Pancreas (tissue), 10 donors: Measurements from ENCODE around the gene DERL3. TPM values are rescaled to one million over a fixed set of nuclear protein-coding genes. Genes with fewer than 3 reads are reported as not detected.
A peak's percentile ranks its signal among the peaks of the same experiment; 100 is the strongest.

Experiments used
- ATAC-seq, 4 donors: fragments of 200-7000 bp; cut with Tn5 transposase; one replicate each; pipeline versions ENCODE4 v1.8.0 to v1.9.1; 2020; ENCODE audit warnings: mild to moderate bottlenecking in 4 of 4, moderate library complexity in 4 of 4
- DNase-seq, 6 donors: peaks; one replicate each; pipeline ENCODE4 v3.0.0-alpha.2; 2020
- FAIRE-seq: peaks from 2 replicates; lab custom pipeline; 2012; peaks lifted over from hg19 to GRCh38; lab: Jason Lieb, UNC
- H3K27ac ChIP-seq, 4 donors: fragments of 200-600 bp; sonication (generic); 1 replicate in 3 of 4; 2 replicates in 1 of 4; pipeline versions ENCODE4 v1.5.0 to v1.8.0; 2020
- H3K27me3 ChIP-seq, 4 donors: fragments of 200-600 bp; one replicate each; pipeline ENCODE4 v1.8.0; 2021
- H3K36me3 ChIP-seq, 3 donors: fragments of 200-600 bp; sonication (generic) in 1 of 3; one replicate each; pipeline versions ENCODE4 v1.5.0 to v1.8.0; 2020 to 2021
- H3K4me1 ChIP-seq, 3 donors: fragments of 200-600 bp; one replicate each; pipeline ENCODE4 v1.8.0; 2021
- H3K4me3 ChIP-seq, 4 donors: fragments of 200-600 bp; sonication (generic) in 2 of 4; one replicate each; pipeline versions ENCODE4 v1.5.0 to v1.8.0; 2020 to 2021
- H3K9me3 ChIP-seq, 4 donors: fragments of 200-600 bp; one replicate each; pipeline ENCODE4 v1.8.0; 2021
- CTCF ChIP-seq, 4 donors: fragments of 200-600 bp; sonication (generic) in 3 of 4; IDR thresholded peaks; one replicate each; pipeline versions ENCODE4 v1.5.0 to v1.8.0; 2021; ENCODE audit warnings: antibody characterized with exemption in 4 of 4
- WGBS, 2 donors: extraction: QIAGEN DNeasy Blood & Tissue Kit; methylation state at CpG; one replicate each; pipeline ENCODE4 v1.1.7; 2013; 5-methylcytosine and 5-hydroxymethylcytosine counted together
- intact Hi-C, 3 donors: fragments of 100-400 bp; cut with DNase I; formaldehyde crosslinking; loops; one replicate each; pipeline versions ENCODE4 v1.11.1 to v1.14.2; 2022
- polyA plus RNA-seq, 2 donors: library from polyadenylated mRNA; stranded (reverse); fragments of 200-250 nt; gene quantifications; one replicate each; pipeline ENCODE4 v1.2.3, GENCODE V29; 2013
- total RNA-seq, 6 donors: library from RNA; stranded (reverse); fragmentation: NEBNext Ultra II Directional in 4 of 6; extraction: Animal tissue kit (Norgen Biotek cat#: 25700) in 4 of 6; gene quantifications; one replicate each; pipeline versions ENCODE4 v1.2.1 to v1.2.4, GENCODE V29; 2021 to 2023
- donor health status: healthy with polysubstance abuse.
- donor health status: DM: no; HTN: no; CAD: no; lungs with moderate emphysema.
- donor health status: DM: no; HTN: no; CAD: no.
- donor health status: control.
- donor health status: control.
- donor health status: Bipolar disorder and iron deficiency.
- donor health status: DM: yes; HTN: yes; CAD: no.
- donor health status: DM: no; HTN: no; CAD: no.
- donor health status: DM: no; HTN: no; CAD: no.
- donor health status: DM: yes; HTN: yes; CAD: no.

The DERL3 gene
- total and polyA plus RNA-seq, 8 donors: 13.0 to 26.5 (median 19.6) TPM

- no peak for TF ChIP-seq CTCF (IDR thresholded peaks at IDR 0.05)
- WGBS, 2 donors: 3 to 4% methylated on average over 54 to 56 of the region's 58 CpGs
- no peak for FAIRE-seq
- Histone ChIP-seq H3K9me3 (no peaks in the 10 kb centered on the region), H3K4me1 (peaks cover 0 to 4% (median 0%) of the 10 kb centered on the region in 3 donors), H3K4me3 (peak overlapping the region; percentile 52 to 79 (median 64)), H3K36me3 (no peaks in the 10 kb centered on the region), H3K27me3 (no peaks in the 10 kb centered on the region), H3K27ac (peak overlapping the region; percentile 79 to 88 (median 85))
- peak in 5 of 6 donors; percentile 51 to 80 (median 59) for DNase-seq
- intact Hi-C loops: no loop called here
- peak; percentile 25 to 56 (median 54) for ATAC-seq
Observed at GRCh38 chr22:23856721-23857605, 18.2 kb upstream of the DERL3 start.

DNA sequence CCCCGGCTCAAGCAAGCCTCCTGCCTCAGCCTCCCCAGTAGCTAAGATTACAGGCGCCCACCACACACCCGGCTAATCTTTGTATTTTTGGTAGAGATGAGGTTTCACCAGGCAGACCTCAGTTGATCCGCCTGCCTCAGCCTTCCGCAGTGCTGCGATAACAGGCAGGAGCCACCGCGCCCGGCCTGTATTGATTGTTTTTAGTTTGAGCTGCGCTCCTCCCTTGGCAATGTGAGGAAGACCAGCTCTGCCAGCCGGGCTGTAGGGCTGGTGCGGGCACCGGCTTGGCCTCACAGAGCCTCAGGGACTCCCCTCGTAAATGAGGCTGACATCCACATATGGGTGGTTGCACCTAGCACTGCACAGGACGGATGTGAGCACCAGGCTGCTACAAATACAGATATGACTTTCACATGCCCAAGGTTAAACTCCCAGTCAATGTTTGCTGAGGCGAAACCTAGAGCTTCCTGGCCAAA is 11.4 kb upstream of the DERL3 start:
- no peak for FAIRE-seq
- Histone ChIP-seq H3K36me3 (no peaks in the 10 kb centered on the region), H3K9me3 (no peaks in the 10 kb centered on the region), H3K4me1 (peaks cover 0 to 5% (median 5%) of the 10 kb centered on the region in 3 donors), H3K27ac (no peak overlapping the region), H3K27me3 (no peaks in the 10 kb centered on the region), H3K4me3 (peak overlapping the region in 2 of 4 donors; percentile 18 to 34)
- DNase-seq: peak in 4 of 6 donors; percentile 61 to 83 (median 66)
- TF ChIP-seq CTCF (IDR thresholded peaks at IDR 0.05): no peak
- 9 to 14% methylated on average over 16 of the region's 16 CpGs for WGBS, 2 donors
- intact Hi-C loops: no loop called here
- ATAC-seq: peak; percentile 64 to 79 (median 71)

DNA sequence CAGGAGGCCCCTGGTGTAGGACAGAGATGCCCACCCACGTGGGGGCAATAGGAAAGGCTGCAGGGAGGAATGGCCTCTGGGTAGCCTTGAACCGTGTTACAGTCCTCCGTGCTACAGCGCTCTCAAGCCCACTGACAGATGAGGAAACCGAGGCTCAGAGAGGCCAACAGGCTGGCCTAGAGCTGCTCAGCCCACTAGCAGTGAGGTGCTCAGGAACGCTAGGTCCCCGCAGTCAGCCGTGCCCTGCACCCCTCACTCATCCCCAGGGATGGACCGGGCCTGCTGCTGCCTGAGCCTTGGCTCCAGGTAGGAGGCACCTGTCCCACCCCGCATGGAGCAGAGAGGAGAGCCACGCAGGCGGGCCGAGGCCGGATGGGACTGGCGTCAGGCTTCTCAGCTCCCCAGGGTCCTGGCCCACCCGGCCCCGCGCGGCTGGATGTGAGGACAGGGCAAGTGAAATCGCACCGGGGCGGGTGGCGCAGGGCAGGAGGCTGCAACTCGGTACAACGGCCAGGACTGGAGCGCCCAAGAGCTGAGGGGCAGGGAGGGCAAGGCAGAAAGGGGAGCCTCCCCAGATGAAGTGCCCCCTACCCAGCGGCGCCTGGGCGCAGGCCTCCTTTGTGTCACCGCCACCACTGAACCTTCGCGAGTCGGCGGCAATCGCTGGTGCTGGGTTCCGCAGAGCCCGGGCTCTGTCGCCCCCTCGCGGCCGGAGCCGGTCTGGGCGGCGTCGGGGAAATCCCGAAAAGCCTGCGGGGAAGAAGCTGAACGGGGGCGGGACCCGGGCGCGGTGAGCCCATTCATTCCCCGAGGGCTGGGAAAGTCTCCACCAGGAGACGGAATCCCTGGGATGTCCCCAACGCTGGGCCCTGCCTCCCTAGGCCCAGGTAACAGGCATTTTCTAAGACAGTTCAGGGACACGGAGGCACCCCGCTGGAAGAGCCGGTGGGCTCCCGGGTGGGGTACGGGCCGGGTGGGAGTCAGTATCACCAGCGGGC is 10.5 kb upstream of the DERL3 start:
- H3K9me3 ChIP-seq: no peaks in the 10 kb centered on the region
- H3K36me3 ChIP-seq: no peaks in the 10 kb centered on the region
- H3K27me3 ChIP-seq: no peaks in the 10 kb centered on the region
- WGBS, 2 donors: 20% methylated on average over 62 of the region's 62 CpGs
- H3K4me1 ChIP-seq: peaks cover 0 to 5% (median 5%) of the 10 kb centered on the region in 3 donors
- intact Hi-C loops: loop anchor here in 2 of 3 donors (5.0 kb wide), 1 partner anchor 82 kb away; the partner anchor contains the start of gene CHCHD10 (in 2 of the 2)
- no peak for FAIRE-seq
- DNase-seq: peak; percentile 75 to 99 (median 90)
- peak overlapping the region in 2 of 4 donors; percentile 18 to 34 for H3K4me3 ChIP-seq
- TF ChIP-seq CTCF (IDR thresholded peaks at IDR 0.05): peak; percentile 96 to 99 (median 98)
- ATAC-seq: peak; percentile 92 to 96 (median 95)
- no peak overlapping the region for H3K27ac ChIP-seq

DNA sequence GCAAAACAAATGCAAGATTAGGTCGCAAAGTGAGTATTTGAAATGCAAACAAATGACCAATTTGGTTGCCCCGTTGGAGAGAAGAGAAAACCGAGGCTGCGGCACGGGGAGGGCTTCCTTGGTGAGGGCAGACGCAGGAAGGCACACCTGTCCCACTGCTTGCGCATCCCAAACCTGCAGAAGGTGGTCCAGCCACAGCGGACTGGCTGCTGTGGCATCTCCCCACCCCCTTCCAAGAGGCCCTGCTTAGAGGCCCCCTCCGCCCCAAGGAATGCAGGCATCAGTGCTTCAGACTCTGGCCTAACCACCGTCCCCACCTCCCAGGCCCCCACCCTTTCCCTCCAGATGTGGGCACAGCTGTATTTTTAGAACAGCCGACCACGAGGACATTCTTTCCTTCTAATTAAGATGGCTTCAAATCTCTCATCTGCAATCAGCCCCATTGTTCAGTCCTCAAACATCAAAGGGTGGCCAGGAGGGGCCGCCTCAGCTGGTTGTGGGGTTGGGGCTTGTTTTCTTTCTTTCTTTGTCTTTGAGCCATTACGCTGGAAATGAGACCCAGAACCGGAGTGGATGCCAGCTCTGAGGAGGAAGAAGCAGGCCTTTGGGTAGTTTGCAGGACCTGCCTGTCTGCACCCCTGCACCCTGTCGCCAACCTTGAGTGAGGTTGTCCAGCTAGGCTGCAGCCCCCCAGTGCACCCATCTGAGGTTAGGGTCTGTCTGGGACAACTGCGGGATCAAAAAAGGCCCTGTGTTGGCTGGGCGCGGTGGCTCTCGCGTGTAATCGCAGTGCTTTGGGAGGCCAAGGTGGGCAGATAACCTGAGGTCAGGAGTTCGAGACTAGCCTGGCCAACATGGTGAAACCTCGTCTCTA is 9.4 kb upstream of the DERL3 start:
- no peak for FAIRE-seq

More for the DNA sequence above, 9.4 kb upstream of the DERL3 start:
- WGBS, 2 donors: 82 to 84% methylated on average over 24 of the region's 24 CpGs
- ATAC-seq (no peak), DNase-seq (no peak)
- Histone ChIP-seq H3K27ac (no peak overlapping the region), H3K36me3 (no peaks in the 10 kb centered on the region), H3K27me3 (no peaks in the 10 kb centered on the region), H3K9me3 (no peaks in the 10 kb centered on the region), H3K4me1 (peaks cover 0 to 5% (median 5%) of the 10 kb centered on the region in 3 donors), H3K4me3 (no peak overlapping the region)
- intact Hi-C loops: loop anchor here in 2 of 3 donors (5.0 kb wide), 1 partner anchor 81 kb away; the partner anchor contains the start of gene CHCHD10 (in 2 of the 2)
- TF ChIP-seq CTCF (IDR thresholded peaks at IDR 0.05): no peak
